ENCODE measurements around the gene ZMYND15.

Gene ZMYND15

GRCh38 chr17:4788807-4789700, 49.4 kb downstream of the ZMYND15 start, which contains the start of gene GLTPD2:
Gene GLTPD2 (plus strand): TSS chr17:4788964. CDS start chr17:4789012, 48 bp downstream.
- H3K27me3 ChIP-seq (ENCODE audit: control insufficient read depth, low read length): peaks cover 15% of the 10 kb centered on the region
- no peak for TF ChIP-seq EZH2phosphoT487 (IDR thresholded peaks at IDR 0.05; ENCODE audit: borderline replicate concordance, low read length)
- no peak for TF ChIP-seq CTCF (IDR thresholded peaks at IDR 0.05; ENCODE audit: low read depth, low read length, poor library complexity, severe bottlenecking)
- H3K4me2 ChIP-seq (ENCODE audit: low read length): peak within 1 kb of the TSS; percentile 91

DNA sequence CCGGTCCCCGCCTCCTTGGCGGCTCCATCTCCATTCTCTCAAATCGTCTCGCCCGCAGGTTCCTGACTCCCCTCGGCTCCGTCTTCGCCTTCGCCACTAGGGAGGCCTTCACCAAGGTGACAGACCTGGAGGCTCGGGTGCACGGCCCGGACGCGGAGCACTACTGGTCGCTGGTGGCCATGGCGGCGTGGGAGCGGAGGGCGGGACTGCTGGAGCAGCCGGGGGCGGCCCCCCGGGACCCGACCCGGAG, 50.0 kb downstream of the ZMYND15 start:
- TF ChIP-seq EZH2phosphoT487 (IDR thresholded peaks at IDR 0.05; ENCODE audit: borderline replicate concordance, low read length): no peak
- Histone ChIP-seq H3K4me3 (ENCODE audit: low read length) (peak overlapping the region; percentile 78), H3K36me3 (ENCODE audit: control insufficient read depth, low read length) (no peaks in the 10 kb centered on the region), H3K79me2 (ENCODE audit: control insufficient read depth, low read length) (no peaks in the 10 kb centered on the region), H4K20me1 (ENCODE audit: control insufficient read depth, insufficient read depth, low read depth, low read length) (no peaks in the 10 kb centered on the region), H3K27ac (ENCODE audit: low read depth, low read length) (no peak overlapping the region), H3F3A (ENCODE audit: control insufficient read depth, insufficient read depth) (peaks cover 4% of the 10 kb centered on the region; the same call in 1 of the 2 replicates), H3K9me3 (ENCODE audit: control insufficient read depth, insufficient read depth, low read length) (no peaks in the 10 kb centered on the region), H3K27me3 (ENCODE audit: control insufficient read depth, low read length) (peaks cover 15% of the 10 kb centered on the region), H3K4me2 (ENCODE audit: low read length) (peak overlapping the region; percentile 91), H3K9me2 (replicated peaks; ENCODE audit: control insufficient read depth, low read length) (no peaks in the 10 kb centered on the region), H3K4me1 (ENCODE audit: control insufficient read depth, low read length) (peaks cover 15% of the 10 kb centered on the region)

More at GRCh38 chr17:4788807-4789700, 49.4 kb downstream of the ZMYND15 start, which contains the start of gene GLTPD2:
- Histone ChIP-seq H3F3A (ENCODE audit: control insufficient read depth, insufficient read depth) (peaks cover 4% of the 10 kb centered on the region; the same call in 1 of the 2 replicates), H3K9me3 (ENCODE audit: control insufficient read depth, insufficient read depth, low read length) (no peaks in the 10 kb centered on the region), H3K36me3 (ENCODE audit: control insufficient read depth, low read length) (no peaks in the 10 kb centered on the region), H3K27ac (ENCODE audit: low read depth, low read length) (no peak within 1 kb of the TSS), H4K20me1 (ENCODE audit: control insufficient read depth, insufficient read depth, low read depth, low read length) (no peaks in the 10 kb centered on the region), H3K4me1 (ENCODE audit: control insufficient read depth, low read length) (peaks cover 15% of the 10 kb centered on the region), H3K4me3 (ENCODE audit: low read length) (peak within 1 kb of the TSS; percentile 78), H3K9me2 (replicated peaks; ENCODE audit: control insufficient read depth, low read length) (no peaks in the 10 kb centered on the region), H3K79me2 (ENCODE audit: control insufficient read depth, low read length) (no peaks in the 10 kb centered on the region)

DNA sequence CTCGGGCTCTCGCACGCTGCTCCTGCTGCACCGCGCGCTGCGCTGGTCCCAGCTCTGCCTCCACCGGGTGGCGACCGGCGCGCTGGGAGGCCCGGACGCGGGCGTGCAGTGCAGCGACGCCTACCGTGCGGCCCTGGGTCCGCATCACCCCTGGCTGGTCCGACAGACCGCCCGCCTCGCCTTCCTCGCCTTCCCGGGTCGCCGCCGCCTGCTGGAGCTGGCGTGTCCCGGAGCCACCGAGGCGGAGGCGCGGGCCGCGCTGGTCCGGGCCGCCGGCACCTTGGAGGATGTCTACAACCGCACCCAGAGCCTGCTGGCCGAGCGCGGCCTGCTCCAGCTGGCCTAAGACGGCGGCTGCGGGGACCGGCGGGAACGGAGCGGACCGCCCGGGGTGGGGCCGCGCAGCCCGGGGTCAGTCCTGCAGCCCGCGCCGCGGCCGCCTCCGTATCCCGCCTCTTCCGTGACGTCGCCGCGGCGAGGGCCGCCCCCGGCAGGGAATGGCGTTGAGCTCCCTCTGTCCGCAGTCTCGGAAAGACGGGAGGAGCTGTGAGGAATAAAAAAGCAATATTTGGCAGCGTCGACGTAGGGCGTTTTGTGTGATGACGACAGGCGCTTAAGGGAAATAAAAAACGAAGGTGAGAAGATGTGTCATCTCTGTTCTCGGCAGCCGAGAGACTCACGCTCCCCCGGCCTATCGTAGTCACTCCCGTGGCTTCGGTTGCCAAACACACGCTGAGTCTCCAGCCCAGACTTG, 50.5 kb downstream of the ZMYND15 start:
- Histone ChIP-seq H3K4me1 (ENCODE audit: control insufficient read depth, low read length) (peaks cover 16% of the 10 kb centered on the region), H3K36me3 (ENCODE audit: control insufficient read depth, low read length) (no peaks in the 10 kb centered on the region), H3K9me3 (ENCODE audit: control insufficient read depth, insufficient read depth, low read length) (no peaks in the 10 kb centered on the region), H4K20me1 (ENCODE audit: control insufficient read depth, insufficient read depth, low read depth, low read length) (no peaks in the 10 kb centered on the region), H3K27me3 (ENCODE audit: control insufficient read depth, low read length) (peaks cover 15% of the 10 kb centered on the region), H3F3A (ENCODE audit: control insufficient read depth, insufficient read depth) (peaks cover 4% of the 10 kb centered on the region; the same call in 1 of the 2 replicates), H3K9me2 (replicated peaks; ENCODE audit: control insufficient read depth, low read length) (no peaks in the 10 kb centered on the region), H3K27ac (ENCODE audit: low read depth, low read length) (0 out of 2 replicates have a peak overlapping the region, but pooled peaks have one; percentile 14), H3K4me3 (ENCODE audit: low read length) (peak overlapping the region; percentile 78), H3K79me2 (ENCODE audit: control insufficient read depth, low read length) (no peaks in the 10 kb centered on the region), H3K4me2 (ENCODE audit: low read length) (peak overlapping the region; percentile 91)
- peak; percentile 86 for TF ChIP-seq CTCF (IDR thresholded peaks at IDR 0.05; ENCODE audit: low read depth, low read length, poor library complexity, severe bottlenecking)
- no peak for TF ChIP-seq EZH2phosphoT487 (IDR thresholded peaks at IDR 0.05; ENCODE audit: borderline replicate concordance, low read length)

All from DOHH2 (cell line).